Skeletal muscle tissue (tissue), 1 donor: Measurements from ENCODE around the gene FIGNL2. TPM values are rescaled to one million over a fixed set of nuclear protein-coding genes. Genes with fewer than 3 reads are reported as not detected.

ENCODE experiments used
- total RNA-seq: library from RNA; depleted of rRNA; stranded (reverse); fragments of >200 nt; gene quantifications from one replicate; pipeline ENCODE4 v1.2.3, GENCODE V29; 2014

FIGNL2 gene
- total RNA-seq, 1 donor from 2014 or later, result 1.0 TPM

Other genes starting within 250 kb of the FIGNL2 start
- gene ANKRD33, start 39.4 kb upstream of the FIGNL2 start, total RNA-seq, result not detected
- gene ACVRL1, start 58.8 kb upstream of the FIGNL2 start, total RNA-seq, result 56.9 TPM
- 8.4 TPM for gene ACVR1B, start 103.0 kb upstream of the FIGNL2 start, total RNA-seq
- gene TAMALIN, start 158.2 kb upstream of the FIGNL2 start, total RNA-seq, result 9.4 TPM
- gene NR4A1, start 202.7 kb upstream of the FIGNL2 start, total RNA-seq, result 24.5 TPM
- gene ATG101, start 221.3 kb upstream of the FIGNL2 start, total RNA-seq, result 34.4 TPM
- gene SMIM41, start 231.0 kb upstream of the FIGNL2 start, total RNA-seq, result not detected